Measurements from ENCODE around the gene TMC6. TPM values are rescaled to one million over a fixed set of nuclear protein-coding genes. Genes with fewer than 3 reads are reported as not detected.

Gene TMC6
- total RNA-seq, 1 donor from 2014 or later: 95.0 TPM

DNA sequence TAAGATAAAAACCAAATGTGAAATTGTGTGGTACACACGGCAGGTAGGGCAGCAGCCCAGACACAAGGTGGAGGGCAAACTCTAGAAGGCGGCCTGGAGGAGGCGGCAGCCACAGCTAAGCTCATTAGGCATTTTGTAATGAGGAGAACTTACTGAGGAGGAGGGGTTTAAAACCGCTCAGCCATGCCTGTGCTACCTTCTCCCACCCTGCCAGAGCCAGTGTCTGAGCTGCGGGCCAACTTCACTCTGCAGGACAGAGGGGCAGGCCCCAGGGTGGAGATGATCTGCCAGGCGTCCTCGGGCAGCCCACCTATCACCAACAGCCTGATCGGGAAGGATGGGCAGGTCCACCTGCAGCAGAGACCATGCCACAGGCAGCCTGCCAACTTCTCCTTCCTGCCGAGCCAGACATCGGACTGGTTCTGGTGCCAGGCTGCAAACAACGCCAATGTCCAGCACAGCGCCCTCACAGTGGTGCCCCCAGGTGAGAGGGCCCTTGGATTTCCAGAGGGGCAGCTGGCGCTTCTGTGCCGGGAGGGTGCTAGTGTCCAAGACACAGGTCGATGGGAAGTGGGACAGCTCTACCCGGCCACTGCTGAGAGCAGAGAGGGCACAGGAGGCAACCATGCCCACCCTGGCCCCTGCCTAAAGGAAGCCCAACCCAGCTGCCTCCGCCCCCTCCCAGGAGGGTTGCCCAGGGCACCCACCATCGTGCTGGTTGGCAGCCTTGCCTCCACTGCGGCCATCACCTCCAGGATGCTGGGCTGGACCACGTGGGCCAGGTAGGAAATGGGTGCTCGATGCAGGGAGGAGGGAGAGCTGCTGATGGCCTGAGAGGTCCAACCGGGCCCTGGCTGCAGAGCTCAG is 35.6 kb upstream of the TMC6 start:
- intact Hi-C loops (cut with DNase I): no loop called here

DNA sequence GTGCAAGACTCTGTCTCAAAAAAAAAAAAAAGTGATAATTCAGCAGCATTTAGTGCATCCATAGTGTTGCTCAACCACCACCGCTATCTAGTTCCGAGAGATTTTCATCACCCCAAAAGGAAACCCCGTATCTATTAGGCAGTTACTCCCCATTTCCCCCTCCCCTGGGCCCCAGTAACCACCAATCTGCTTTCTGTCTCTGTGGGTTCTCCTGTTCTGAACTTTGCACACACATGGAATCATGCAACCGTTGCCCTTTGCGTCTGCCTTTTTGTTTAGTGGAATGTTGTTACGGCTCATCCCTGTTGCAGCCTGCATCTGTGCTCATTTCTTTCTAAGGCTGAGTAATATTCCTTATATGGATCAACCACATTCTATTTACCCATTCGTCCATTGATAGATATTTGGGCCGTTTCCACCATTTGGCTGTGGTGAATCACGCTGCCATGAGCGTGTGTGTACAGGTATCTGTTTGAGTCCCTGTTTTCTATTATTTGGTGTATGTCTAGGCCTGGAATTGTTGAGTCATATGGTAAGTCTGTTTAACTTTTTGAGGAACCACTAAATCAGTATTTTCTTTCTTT is 31.1 kb upstream of the TMC6 start:
- intact Hi-C loops (cut with DNase I): no loop called here
- DNase-seq (ENCODE audit: low spot score): no peak
- ATAC-seq: no peak

More for the DNA sequence above, 35.6 kb upstream of the TMC6 start:
- ATAC-seq (no peak), DNase-seq (ENCODE audit: low spot score) (no peak)

DNA sequence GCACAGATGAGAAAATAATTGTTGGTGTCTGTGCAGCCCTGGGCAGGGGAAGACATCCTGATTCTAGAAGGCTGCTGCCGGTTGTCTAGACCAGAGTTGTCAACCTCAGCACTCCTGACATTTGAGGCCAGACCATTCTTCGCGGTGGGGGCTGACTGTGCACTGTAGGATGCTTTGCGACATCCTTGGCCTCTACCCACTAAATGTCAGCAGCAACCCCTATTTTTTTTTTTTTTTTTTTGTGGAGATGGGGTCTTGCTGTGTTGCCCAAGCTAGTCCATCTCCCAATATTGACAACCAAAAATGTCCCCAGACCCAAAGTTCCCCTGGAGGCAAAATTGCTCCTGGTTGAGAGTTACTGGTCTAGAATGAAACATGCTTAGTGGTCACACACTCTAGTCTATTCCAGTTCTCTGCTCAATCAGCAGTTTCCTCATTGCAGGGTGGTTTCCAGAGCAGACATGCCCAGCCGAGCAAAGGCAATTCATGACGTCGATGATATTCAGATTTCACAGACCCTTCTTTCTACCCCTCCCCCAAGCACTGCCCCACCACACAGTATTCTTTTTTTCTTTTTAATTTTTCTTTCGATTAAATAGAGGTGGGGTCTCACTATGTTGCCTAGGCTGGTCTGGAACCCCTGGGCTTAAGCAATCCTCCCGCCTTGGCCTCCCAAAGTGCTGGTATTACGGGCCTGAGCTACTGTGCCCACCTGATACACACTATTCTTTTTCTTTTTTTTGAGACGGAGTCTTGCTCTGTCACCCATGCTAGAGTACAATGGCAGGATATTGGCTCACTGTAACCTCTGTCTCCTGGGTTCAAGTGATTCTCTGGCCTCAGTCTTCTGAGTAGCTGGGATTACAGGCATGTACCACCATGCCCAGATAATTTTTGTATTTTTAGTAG is 26.6 kb upstream of the TMC6 start:
- intact Hi-C loops (cut with DNase I): no loop called here
- no peak for DNase-seq (ENCODE audit: low spot score)
- ATAC-seq: peak; percentile 52

DNA sequence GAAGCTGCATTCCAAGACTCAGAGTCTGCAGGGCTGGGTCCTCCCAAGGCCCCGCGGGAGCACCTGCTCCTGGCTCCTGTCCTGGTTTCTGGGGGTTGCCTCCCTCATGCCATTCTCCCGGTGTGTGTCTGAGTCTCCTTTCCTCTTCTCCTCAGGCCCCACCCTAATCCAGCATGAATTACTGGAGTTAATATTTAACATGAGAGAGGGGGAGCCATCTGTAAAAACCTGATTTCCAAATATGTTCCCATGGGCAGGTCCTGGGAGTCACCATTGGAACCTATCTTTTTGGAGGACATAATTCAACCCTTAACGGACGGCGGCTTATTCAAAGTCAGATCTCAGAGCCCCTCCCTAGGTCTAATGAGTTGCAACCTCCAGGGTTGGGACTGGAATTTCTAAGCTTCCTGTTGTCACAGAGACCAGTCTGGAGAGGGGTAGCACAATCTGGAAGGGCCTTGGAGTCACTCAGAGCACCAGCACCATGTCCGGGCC is 23.0 kb upstream of the TMC6 start:
- intact Hi-C loops (cut with DNase I): no loop called here
- no peak for ATAC-seq

DNA sequence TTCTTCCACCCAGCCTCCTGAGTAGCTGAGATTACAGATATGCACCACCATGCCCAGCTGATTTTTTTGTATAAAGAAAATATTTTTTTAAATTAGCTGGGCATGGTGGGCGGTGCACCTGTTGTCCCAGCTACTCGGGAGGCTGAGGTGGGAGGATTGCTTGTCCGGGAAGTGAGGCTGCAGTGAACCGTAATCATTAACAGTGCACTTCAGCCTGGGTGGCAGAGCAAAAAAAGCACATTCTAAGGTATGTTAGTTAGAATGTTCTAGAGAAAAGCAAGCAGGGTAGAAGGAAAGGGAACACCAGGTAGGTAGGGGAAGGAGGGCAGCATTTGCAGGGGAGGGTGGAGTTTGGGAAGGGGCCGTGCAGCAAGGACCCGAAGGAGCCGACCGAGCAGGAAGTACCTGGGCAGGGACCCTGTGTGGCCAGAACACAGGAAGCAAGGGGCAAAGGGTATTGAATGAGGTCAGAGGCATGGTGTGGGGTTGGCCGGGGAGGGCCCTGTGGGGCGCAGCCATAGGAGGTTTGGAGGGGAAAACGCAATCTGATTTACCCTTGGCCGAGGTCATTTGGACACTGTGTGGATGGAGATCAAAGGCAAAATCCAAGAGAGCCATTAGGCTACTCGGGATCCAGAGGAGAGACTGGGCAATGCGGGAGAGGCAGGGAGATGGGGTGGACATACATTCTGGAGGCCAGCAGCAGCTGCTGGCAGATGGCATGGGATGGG is 19.9 kb upstream of the TMC6 start:
- no peak for DNase-seq (ENCODE audit: low spot score)
- intact Hi-C loops (cut with DNase I): no loop called here
- no peak for ATAC-seq

More for the DNA sequence above, 23.0 kb upstream of the TMC6 start:
- DNase-seq (ENCODE audit: low spot score): no peak

DNA sequence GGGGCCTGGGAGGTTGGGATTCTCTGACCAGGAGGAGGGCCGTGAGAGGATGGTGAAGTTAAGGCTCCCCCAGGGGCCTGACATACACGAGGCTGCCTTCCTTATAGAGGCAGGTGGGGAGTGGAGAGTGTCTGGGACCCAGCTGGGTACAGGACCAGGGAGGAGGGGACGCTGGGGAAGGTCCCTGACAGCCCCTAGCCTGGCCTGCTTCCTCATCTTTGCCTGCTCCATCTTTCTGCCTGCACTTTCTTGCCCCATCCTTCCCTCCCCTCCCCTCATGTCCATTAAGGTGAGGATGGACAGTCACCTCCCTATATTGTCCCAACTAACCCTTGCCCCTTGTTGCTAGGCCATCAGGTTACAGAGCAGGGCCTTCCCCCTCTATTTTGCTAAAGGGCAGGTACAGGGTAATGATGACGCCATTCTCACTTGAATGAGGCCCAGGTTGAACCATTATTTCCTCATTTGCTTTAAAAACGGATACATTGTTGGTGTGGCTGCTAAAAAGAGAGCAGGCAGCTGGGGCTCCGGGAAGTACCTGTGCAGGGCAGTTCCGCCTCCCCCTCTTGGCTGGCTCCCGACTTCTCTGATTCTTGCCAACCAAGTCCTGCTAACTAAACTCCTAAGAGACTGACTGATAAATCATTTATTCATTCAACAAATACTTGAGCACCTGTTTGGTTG is 18.9 kb upstream of the TMC6 start:
- intact Hi-C loops (cut with DNase I): no loop called here
- DNase-seq (ENCODE audit: low spot score): no peak
- ATAC-seq: no peak

DNA sequence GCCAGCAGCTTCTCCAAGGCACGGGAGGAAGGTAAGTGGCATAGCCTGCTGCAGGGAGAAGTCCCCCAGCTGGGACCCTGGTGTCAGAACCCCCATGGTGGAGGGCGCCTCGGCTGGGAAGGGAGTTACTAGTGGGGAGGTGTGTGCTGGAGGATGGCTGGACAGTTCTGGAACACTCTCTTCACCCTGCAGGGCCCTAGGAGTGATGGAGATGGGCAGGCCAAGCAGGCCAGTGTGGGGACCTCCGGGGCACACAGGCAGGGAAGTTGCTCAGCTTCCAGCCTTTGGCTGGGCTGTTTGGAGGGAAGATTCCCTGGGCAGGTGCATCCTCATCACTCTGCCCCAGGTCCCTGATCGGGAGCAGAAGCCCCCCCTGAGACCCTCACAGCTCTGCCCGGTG is 18.3 kb upstream of the TMC6 start:
- intact Hi-C loops (cut with DNase I): no loop called here
- DNase-seq (ENCODE audit: low spot score): no peak
- no peak for ATAC-seq

DNA sequence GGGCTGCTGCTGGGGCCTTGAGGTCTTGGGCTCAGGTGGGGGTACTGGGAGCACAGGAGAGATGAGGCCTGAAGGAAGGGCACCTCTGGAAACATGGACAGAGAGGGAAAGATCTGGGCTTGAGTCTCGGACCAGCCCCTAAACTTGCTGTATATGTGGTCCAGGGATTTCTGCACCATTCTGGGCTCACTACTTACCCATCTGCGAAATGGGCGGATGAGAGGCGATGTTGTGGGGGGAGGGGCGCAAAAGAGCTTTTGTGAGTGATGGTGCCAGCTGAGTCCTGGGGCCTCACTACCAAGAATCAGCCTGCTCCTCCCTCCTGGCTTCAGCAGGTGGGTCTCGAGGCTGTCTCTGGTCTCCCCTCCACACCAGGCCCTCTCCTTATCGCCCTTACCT is 17.9 kb upstream of the TMC6 start:
- intact Hi-C loops (cut with DNase I): no loop called here
- DNase-seq (ENCODE audit: low spot score): no peak

DNA sequence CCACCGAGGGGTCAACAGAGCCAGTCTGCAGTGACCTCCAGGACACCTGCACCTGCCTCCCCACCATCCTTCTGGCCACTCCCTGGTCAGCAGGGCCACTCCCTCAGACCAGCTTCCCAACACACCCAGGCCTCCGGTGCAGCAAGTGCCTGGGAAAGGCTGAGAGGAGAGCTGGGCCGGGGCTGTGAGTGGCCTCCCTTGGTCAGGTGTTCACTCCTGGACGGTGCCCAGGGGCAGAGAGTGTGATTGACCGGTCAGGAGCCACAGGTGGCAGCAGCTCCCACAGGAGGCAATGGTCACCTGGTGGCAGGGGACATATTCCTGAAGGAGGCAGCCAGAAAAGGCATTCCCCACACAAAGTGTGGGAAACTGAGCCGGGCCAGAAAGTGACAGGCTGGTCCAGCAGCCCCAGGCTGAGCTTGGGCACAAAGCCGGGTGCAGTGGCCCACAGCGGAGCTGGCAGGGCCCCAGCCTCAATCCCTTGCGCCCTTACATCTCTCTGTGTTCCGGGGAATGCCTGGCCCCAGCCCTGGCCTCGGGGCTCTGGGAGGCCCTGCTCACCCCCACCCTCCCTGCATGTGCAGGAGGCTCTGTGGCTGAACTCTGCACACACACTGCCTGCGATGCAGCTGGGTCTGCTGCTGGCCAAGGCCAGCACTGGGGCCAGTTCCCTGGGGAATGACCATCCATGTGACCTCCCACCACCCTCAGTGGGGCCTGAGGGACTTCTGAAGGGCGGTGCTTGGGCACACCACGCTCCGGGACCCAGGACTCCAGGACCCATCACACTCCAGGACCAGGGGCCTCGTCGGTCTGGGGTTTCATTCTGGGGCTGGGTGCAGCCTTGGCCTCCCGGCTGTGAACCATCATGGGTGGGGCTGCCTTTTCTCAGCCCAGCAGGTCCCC is 16.4 kb upstream of the TMC6 start:
- ATAC-seq: peak; percentile 74
- DNase-seq (ENCODE audit: low spot score): no peak

More for the DNA sequence above, 17.9 kb upstream of the TMC6 start:
- ATAC-seq: no peak

DNA sequence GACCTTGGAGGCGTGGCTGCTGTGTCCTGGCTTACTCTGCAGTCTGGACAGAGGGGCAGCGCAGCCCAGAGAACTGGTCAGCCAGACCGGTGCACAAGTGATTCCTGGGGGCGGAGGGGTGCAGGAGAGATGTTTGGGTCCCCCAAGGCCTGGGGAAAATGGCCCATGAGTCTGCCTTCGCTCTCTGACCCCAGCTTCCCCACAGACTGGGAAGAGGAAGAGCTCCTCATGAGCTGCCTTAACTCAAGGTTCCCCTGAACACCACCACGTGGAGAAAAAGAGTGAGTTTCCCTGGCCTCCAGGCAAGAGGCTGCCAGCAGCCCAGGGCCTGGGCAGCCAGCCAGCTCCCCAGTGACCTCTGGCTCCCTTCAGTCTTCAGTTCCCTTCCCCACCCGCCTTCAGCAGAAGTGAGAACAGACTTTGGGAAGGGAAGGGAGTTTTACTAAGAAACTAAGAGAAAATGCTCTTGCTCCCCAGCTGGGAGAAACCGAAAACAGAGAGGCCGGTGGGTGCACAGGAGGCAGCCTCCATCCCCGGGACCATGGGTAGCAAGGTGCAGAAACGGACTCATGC is 15.7 kb upstream of the TMC6 start:
- ATAC-seq (peak; percentile 81), DNase-seq (ENCODE audit: low spot score) (peak; percentile 91)
- intact Hi-C loops (cut with DNase I): no loop called here

More for the DNA sequence above, 16.4 kb upstream of the TMC6 start:
- intact Hi-C loops (cut with DNase I): no loop called here

DNA sequence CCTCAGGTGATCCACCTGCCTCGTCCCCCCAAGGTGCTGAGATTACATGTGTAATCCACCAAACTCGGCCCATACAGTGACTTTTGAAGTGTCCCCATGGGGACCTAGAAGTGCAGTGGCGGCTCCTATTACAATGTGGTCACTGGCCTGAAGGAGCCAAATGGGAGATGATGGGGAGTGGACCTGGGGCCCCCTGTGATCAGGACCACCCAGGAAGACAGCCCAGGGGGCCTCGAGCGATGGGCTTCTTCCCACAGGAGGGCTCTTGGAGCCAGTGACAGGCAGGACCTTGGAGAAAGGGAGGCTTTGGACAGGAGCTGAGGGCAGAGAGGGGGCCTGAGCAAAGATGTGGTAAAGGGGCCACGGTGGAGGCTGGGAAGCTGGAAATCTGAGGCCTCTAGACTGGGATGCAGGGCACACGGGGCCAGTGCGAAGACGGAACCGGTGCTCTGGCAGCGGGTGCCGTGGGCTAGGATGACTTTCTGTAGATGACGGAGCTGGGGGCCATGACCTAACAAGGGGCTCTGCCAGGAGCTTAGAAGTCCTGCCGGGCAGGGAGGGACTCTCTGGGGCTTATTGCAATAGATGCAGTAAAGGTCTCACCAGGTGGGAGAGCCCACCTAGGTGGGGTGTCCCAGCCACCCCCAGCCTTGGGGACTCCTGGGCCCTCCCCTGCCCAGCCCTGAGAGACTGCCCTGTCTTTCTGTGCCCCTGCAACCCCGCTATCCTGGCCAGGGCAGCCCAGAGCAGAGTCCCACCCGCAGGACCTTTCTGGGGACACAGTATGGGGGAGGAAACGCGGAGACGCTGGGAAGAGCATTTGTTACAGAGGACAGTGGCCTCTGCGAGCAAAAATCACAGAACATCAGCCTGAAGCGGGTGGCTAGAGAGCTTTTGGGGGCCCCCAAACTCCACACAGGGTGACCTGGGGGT is 14.9 kb upstream of the TMC6 start:
- DNase-seq (ENCODE audit: low spot score) (no peak), ATAC-seq (no peak)
- intact Hi-C loops (cut with DNase I): no loop called here

DNA sequence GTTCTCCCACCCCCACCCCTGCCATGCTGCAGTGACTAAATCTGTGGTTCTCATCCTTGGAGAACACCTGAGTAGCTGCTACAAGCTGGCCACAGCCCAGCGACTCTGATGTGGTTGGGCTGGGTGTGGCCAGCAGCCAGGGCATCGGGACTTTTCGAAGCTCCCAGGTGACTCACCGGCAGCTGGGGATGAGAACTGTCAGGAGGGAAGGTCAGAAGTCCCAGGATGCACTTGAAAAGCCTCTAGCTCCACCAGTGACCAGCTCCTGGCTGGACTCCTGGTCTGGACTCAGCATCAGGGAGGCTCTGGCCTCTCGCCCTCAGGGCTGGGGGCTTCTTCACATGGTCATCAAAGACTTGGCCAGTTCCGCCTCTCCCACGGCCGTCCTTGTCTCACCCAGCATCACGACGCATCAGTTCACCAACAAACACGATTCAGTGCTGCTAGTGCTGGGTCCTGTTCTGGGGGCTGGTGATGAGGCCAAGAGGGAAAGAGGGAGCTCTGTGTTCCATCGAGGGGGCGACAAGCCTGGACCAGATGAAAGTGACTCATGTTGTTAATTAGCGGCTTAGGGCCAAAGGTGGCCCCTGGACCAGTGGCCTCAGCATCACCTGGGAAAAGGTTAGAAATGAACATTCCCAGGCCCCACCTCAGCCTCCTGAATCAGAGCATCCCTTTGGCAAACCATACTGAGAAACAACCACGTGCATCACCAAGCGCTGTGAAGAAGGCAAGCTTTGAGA is 13.7 kb upstream of the TMC6 start:
- intact Hi-C loops (cut with DNase I): no loop called here

DNA sequence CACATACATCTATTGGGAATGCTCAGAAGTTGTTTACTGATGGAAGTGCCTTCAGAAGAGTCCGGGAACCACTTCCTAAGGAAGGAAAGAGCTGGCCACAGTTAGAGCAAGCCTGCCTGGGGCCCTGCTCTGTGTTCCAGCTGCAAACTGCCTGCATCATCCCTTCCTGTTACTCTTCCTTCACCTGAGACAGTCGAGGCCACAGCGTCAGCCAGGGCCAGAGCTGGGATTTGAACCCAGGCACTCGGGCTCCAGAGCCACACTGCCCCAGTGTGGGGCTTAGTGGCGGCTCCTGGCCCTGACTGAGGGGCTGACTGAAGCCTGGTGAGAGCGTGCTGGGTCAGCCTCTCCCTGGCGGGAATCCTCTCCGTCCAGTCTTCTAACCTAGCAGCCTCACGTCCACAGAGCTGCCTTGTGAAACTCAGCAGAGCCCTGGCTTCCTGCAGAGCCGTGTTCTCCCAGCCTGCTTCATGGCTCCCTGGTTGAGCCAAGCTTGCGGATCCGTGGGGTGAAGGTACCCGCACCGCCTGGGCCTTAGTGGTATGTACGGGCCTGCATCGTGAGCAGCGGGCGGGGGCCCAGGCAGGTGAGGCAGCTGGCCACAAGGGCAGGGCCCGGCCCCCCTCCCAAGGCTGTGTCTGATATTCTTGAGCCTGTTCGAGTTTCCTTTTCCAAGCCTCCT is 13.0 kb upstream of the TMC6 start:
- intact Hi-C loops (cut with DNase I): no loop called here
- DNase-seq (ENCODE audit: low spot score) (no peak), ATAC-seq (no peak)

More for the DNA sequence above, 13.7 kb upstream of the TMC6 start:
- DNase-seq (ENCODE audit: low spot score) (no peak), ATAC-seq (no peak)

DNA sequence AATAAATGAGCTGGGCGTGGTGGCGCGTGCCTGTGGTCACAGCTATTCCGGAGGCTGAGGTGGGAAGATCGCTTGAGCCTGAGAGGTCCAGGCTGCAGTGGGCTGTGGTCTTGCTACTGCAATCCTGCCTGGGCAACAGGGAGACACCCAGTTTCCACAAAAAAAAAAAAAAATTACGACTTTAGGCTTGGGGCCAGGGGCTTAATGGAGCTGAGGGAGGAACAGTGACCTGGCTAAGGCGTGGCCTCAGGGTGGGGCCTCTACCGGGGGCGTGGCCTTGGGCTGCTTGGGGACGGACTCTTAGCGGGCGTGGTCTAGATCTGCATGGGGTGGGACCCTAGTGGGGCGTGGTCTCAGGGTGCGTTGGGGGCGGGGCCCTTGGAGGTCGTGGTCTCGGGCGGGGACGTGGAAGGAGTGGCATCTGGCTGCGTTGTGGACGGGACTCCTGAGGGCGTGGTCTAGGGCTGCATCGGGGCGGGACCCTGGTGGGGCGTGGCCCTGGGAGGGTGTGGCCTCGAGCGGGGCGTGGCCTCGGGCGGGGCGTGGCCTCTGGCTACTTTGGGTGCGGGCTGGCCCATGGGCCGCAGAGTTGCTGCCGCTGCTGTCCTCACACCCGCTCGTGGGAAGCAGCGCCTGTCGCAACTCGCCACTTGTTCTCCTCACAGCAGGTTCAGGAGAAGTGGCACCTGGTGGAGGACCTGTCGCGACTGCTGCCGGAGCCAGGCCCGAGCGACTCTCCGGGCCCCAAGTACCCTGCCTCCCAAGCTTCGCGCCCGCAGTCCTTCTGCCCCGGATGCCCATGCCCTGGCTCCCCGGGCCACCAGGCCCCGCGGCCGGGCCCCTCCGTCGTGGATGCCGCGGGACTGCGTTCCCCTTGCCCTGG is 11.9 kb upstream of the TMC6 start:
- intact Hi-C loops (cut with DNase I): no loop called here
- ATAC-seq: peak; percentile 83
- DNase-seq (ENCODE audit: low spot score): peak; percentile 96

Data from sciatic nerve (tissue), 2 donors.